Measurements from ENCODE around the gene LEKR1.

The LEKR1 gene

GRCh38 chr3:156985711-156986110, 159.6 kb downstream of the LEKR1 start:
- no peak for TF ChIP-seq FOXP2 (optimal IDR thresholded peaks at IDR 0.05; ENCODE audit: borderline replicate concordance, extremely low read depth, extremely low read length, insufficient read depth)
- TF ChIP-seq POLR2AphosphoS5 (IDR thresholded peaks at IDR 0.05; ENCODE audit: low read depth, low read length) = no peak
- no peak for TF ChIP-seq TAF1 (IDR thresholded peaks at IDR 0.05; ENCODE audit: borderline replicate concordance, insufficient read depth, low read length)
- no peak for TF ChIP-seq SIN3A (IDR thresholded peaks at IDR 0.05; ENCODE audit: borderline replicate concordance, insufficient read depth, low read length)
- TF ChIP-seq, protein P1, sequence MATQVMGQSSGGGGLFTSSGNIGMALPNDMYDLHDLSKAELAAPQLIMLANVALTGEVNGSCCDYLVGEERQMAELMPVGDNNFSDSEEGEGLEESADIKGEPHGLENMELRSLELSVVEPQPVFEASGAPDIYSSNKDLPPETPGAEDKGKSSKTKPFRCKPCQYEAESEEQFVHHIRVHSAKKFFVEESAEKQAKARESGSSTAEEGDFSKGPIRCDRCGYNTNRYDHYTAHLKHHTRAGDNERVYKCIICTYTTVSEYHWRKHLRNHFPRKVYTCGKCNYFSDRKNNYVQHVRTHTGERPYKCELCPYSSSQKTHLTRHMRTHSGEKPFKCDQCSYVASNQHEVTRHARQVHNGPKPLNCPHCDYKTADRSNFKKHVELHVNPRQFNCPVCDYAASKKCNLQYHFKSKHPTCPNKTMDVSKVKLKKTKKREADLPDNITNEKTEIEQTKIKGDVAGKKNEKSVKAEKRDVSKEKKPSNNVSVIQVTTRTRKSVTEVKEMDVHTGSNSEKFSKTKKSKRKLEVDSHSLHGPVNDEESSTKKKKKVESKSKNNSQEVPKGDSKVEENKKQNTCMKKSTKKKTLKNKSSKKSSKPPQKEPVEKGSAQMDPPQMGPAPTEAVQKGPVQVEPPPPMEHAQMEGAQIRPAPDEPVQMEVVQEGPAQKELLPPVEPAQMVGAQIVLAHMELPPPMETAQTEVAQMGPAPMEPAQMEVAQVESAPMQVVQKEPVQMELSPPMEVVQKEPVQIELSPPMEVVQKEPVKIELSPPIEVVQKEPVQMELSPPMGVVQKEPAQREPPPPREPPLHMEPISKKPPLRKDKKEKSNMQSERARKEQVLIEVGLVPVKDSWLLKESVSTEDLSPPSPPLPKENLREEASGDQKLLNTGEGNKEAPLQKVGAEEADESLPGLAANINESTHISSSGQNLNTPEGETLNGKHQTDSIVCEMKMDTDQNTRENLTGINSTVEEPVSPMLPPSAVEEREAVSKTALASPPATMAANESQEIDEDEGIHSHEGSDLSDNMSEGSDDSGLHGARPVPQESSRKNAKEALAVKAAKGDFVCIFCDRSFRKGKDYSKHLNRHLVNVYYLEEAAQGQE (IDR thresholded peaks at IDR 0.05; ENCODE audit: insufficient read depth in 1 of 2, low read depth in 2 of 2, low read length in 2 of 2) = no peak

DNA sequence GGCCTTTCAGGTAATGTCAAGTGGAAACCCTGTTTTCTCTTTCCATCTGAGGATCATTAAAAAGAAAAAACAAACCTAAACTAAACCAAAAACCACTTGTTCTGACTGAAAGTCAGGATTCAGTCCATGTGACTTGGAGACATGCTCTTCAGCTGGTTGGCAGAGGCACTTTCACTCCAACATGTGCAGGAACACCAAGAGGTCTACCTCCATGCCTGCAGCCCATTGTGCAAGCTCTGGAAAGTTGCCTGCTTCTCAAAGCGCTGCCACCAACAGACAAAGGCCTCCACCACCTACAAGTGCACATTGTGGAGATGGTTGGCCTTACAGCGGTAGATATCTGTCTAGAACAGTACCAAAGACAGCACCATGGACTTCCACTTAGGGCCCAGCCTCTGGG, 161.8 kb downstream of the LEKR1 start:
- no peak for TF ChIP-seq POLR2AphosphoS5 (IDR thresholded peaks at IDR 0.05; ENCODE audit: low read depth, low read length)
- no peak for TF ChIP-seq FOXP2 (optimal IDR thresholded peaks at IDR 0.05; ENCODE audit: borderline replicate concordance, extremely low read depth, extremely low read length, insufficient read depth)
- TF ChIP-seq, protein P1 (IDR thresholded peaks at IDR 0.05; ENCODE audit: insufficient read depth in 1 of 2, low read depth in 2 of 2, low read length in 2 of 2) = no peak
- no peak for TF ChIP-seq TAF1 (IDR thresholded peaks at IDR 0.05; ENCODE audit: borderline replicate concordance, insufficient read depth, low read length)
- TF ChIP-seq SIN3A (IDR thresholded peaks at IDR 0.05; ENCODE audit: borderline replicate concordance, insufficient read depth, low read length) = no peak

GRCh38 chr3:156997351-156997750, 171.2 kb downstream of the LEKR1 start:
- TF ChIP-seq SIN3A (IDR thresholded peaks at IDR 0.05; ENCODE audit: borderline replicate concordance, insufficient read depth, low read length) (no peak), POLR2AphosphoS5 (IDR thresholded peaks at IDR 0.05; ENCODE audit: low read depth, low read length) (no peak), TAF1 (IDR thresholded peaks at IDR 0.05; ENCODE audit: borderline replicate concordance, insufficient read depth, low read length) (no peak), FOXP2 (optimal IDR thresholded peaks at IDR 0.05; ENCODE audit: borderline replicate concordance, extremely low read depth, extremely low read length, insufficient read depth) (no peak)
- TF ChIP-seq, protein P1 (IDR thresholded peaks at IDR 0.05; ENCODE audit: insufficient read depth in 1 of 2, low read depth in 2 of 2, low read length in 2 of 2) = no peak

- no peak for TF ChIP-seq FOXP2 (optimal IDR thresholded peaks at IDR 0.05; ENCODE audit: borderline replicate concordance, extremely low read depth, extremely low read length, insufficient read depth)
- TF ChIP-seq, protein P1 (IDR thresholded peaks at IDR 0.05; ENCODE audit: insufficient read depth in 1 of 2, low read depth in 2 of 2, low read length in 2 of 2) = no peak
- no peak for TF ChIP-seq POLR2AphosphoS5 (IDR thresholded peaks at IDR 0.05; ENCODE audit: low read depth, low read length)
- no peak for TF ChIP-seq SIN3A (IDR thresholded peaks at IDR 0.05; ENCODE audit: borderline replicate concordance, insufficient read depth, low read length)
- TF ChIP-seq TAF1 (IDR thresholded peaks at IDR 0.05; ENCODE audit: borderline replicate concordance, insufficient read depth, low read length) = no peak
Observed at GRCh38 chr3:157001221-157001957, 175.2 kb downstream of the LEKR1 start.

Data from PFSK-1 (cell line).